ENCODE data around the gene PRKN. TPM values are rescaled to one million over a fixed set of nuclear protein-coding genes. Genes with fewer than 3 reads are reported as not detected.

PRKN gene
- total RNA-seq, 2 donors from 2014 or later: 6.7 to 8.2 TPM

DNA sequence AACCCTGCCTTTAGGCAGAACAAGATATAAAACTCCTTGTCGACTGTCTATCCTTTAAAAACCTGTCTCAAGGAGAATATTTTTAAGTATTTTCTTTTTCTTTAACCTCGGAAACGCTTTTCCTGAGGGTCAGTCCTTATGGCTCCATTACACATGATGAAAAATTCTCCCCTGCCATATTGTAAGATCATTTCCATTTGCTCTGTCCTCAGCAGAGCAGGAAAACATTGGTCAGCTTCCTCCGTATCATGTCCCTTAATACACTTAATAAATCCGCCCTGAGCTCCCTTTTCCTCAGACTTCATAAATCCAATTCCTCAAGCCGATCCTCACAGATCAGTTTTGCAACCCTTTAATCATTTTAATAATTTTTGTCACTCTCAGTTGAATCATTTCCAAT is 1219.2 kb downstream of the PRKN start:
- H3K36me3 ChIP-seq (replicated peaks in 1 of 2; ENCODE audit: insufficient read depth in 1 of 2, low read depth in 2 of 2): no peaks in the 10 kb centered on the region
- no peaks in the 10 kb centered on the region for H3K4me1 ChIP-seq
- H3K27ac ChIP-seq: no peak overlapping the region
- no peaks in the 10 kb centered on the region for H3K27me3 ChIP-seq
- DNase-seq (no peak), ATAC-seq (no peak)
- no peaks in the 10 kb centered on the region for H3K9me3 ChIP-seq
- TF ChIP-seq POLR2A (IDR thresholded peaks at IDR 0.05): no peak
- TF ChIP-seq, protein P1, sequence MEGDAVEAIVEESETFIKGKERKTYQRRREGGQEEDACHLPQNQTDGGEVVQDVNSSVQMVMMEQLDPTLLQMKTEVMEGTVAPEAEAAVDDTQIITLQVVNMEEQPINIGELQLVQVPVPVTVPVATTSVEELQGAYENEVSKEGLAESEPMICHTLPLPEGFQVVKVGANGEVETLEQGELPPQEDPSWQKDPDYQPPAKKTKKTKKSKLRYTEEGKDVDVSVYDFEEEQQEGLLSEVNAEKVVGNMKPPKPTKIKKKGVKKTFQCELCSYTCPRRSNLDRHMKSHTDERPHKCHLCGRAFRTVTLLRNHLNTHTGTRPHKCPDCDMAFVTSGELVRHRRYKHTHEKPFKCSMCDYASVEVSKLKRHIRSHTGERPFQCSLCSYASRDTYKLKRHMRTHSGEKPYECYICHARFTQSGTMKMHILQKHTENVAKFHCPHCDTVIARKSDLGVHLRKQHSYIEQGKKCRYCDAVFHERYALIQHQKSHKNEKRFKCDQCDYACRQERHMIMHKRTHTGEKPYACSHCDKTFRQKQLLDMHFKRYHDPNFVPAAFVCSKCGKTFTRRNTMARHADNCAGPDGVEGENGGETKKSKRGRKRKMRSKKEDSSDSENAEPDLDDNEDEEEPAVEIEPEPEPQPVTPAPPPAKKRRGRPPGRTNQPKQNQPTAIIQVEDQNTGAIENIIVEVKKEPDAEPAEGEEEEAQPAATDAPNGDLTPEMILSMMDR (IDR thresholded peaks at IDR 0.05): no peak
- no peak overlapping the region for H3K4me3 ChIP-seq
- 83 to 87% methylated on average over 6 of the region's 6 CpGs for WGBS, 2 donors
- intact Hi-C loops (cut with DNase I): no loop called here

DNA sequence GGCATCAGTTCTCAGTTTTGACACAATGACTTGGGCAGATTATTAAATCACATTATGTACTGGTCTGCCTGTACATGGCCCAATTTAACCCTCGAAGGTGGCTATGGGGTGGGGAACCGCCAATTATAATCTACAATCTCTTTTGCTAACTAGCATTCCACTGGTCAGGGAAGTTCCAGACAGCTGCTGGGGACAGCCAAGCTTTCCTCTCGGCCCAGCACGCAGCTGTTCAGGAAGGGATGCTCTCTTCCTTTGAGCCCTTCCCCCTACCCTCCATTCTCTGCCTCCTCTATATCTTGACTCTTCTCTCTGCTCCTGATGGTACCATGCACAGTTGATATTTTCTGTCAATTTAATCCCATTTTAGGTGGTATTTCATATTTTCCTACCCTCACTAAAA is 1220.2 kb downstream of the PRKN start:
- Histone ChIP-seq H3K4me1 (no peaks in the 10 kb centered on the region), H3K9me3 (no peaks in the 10 kb centered on the region), H3K4me3 (no peak overlapping the region), H3K27me3 (no peaks in the 10 kb centered on the region), H3K27ac (no peak overlapping the region), H3K36me3 (replicated peaks in 1 of 2; ENCODE audit: insufficient read depth in 1 of 2, low read depth in 2 of 2) (no peaks in the 10 kb centered on the region)
- intact Hi-C loops (cut with DNase I): no loop called here
- DNase-seq (no peak), ATAC-seq (no peak)
- TF ChIP-seq, protein P1 (IDR thresholded peaks at IDR 0.05): no peak
- no peak for TF ChIP-seq POLR2A (IDR thresholded peaks at IDR 0.05)
- 74 to 79% methylated on average over 4 of the region's 4 CpGs for WGBS, 2 donors

DNA sequence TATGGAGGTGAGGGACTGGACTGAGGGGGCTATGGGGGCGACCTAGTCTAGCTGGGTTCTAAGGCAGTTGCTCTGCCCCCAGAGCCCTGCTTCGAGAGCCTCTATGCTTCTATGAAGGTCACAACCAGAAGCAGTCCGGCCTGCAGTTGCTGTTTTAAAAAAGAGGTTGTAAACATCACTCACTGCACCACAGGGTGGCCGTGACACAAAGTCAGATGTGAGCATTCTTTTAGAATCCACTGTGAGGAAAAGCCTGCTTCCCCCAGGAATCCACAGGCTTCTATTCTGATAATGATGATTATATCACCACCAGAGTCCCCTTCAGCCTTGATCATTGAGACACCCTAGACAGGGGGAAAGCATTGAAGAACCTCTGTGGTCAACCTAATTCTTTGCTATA is 1224.0 kb downstream of the PRKN start:
- 65 to 78% methylated on average over 4 of the region's 4 CpGs for WGBS, 2 donors
- intact Hi-C loops (cut with DNase I): no loop called here

GRCh38 chr6:161498881-161499280 is 1228.7 kb downstream of the PRKN start:
- Histone ChIP-seq H3K9me3 (no peaks in the 10 kb centered on the region), H3K27me3 (no peaks in the 10 kb centered on the region), H3K4me1 (no peaks in the 10 kb centered on the region), H3K27ac (no peak overlapping the region), H3K4me3 (no peak overlapping the region), H3K36me3 (replicated peaks in 1 of 2; ENCODE audit: insufficient read depth in 1 of 2, low read depth in 2 of 2) (no peaks in the 10 kb centered on the region)
- intact Hi-C loops (cut with DNase I): no loop called here
- DNase-seq (no peak), ATAC-seq (no peak)
- no peak for TF ChIP-seq POLR2A (IDR thresholded peaks at IDR 0.05)
- TF ChIP-seq, protein P1 (IDR thresholded peaks at IDR 0.05): no peak
- WGBS, 2 donors: 88 to 89% methylated on average over 4 of the region's 4 CpGs

More for the DNA sequence above, 1224.0 kb downstream of the PRKN start:
- Histone ChIP-seq H3K4me1 (no peaks in the 10 kb centered on the region), H3K27me3 (no peaks in the 10 kb centered on the region), H3K9me3 (no peaks in the 10 kb centered on the region), H3K4me3 (no peak overlapping the region), H3K27ac (no peak overlapping the region), H3K36me3 (replicated peaks in 1 of 2; ENCODE audit: insufficient read depth in 1 of 2, low read depth in 2 of 2) (no peaks in the 10 kb centered on the region)
- DNase-seq (no peak), ATAC-seq (no peak)
- TF ChIP-seq POLR2A (IDR thresholded peaks at IDR 0.05): no peak
- TF ChIP-seq, protein P1 (IDR thresholded peaks at IDR 0.05): no peak

DNA sequence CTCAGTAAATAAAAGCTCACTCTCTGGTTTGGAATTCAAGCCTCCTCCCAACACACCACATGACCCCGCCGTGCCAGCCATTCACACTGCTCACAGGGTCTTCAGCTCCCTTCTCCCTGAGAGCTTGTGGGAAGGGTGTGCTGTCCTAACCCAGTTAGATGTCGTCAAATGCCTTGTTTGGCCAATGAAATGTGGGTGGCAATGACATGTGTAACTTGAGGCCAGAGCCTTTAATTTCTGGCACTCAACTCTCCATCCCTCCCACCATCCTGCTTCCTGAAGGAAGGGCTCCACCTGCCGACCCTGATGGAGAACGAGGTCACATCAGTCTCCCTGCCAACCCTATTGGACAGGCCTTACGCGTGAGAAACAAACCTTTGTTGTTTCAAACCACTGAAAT is 1229.2 kb downstream of the PRKN start:
- no peak overlapping the region for H3K27ac ChIP-seq
- H3K4me1 ChIP-seq: no peaks in the 10 kb centered on the region
- H3K4me3 ChIP-seq: no peak overlapping the region
- no peaks in the 10 kb centered on the region for H3K36me3 ChIP-seq (replicated peaks in 1 of 2; ENCODE audit: insufficient read depth in 1 of 2, low read depth in 2 of 2)
- ATAC-seq: peak; percentile 59
- intact Hi-C loops (cut with DNase I): no loop called here
- TF ChIP-seq, protein P1 (IDR thresholded peaks at IDR 0.05): peak in 4 of 7 experiments; percentile 40 to 62 (median 46)
- TF ChIP-seq POLR2A (IDR thresholded peaks at IDR 0.05): no peak
- DNase-seq: peak; percentile 39 to 65 (median 46)
- no peaks in the 10 kb centered on the region for H3K27me3 ChIP-seq
- WGBS, 2 donors: 52 to 53% methylated on average over 7 of the region's 7 CpGs
- no peaks in the 10 kb centered on the region for H3K9me3 ChIP-seq
